Hepatocyte (in vitro differentiated cells): ENCODE measurements around the gene KRTAP4-4. TPM values are rescaled to one million over a fixed set of nuclear protein-coding genes. Genes with fewer than 3 reads are reported as not detected.

Experiments
- DNase-seq: peaks from one replicate; pipeline ENCODE4 v3.0.0-alpha.2; 2016; ENCODE audit warnings: low spot score
- H2AFZ ChIP-seq: fragments of 200-600 bp; sonication (generic); 2 replicates; pipeline ENCODE4 v1.6.0; 2016; ENCODE audit warnings: antibody characterized with exemption, mild to moderate bottlenecking
- H3K27ac ChIP-seq: fragments of 200-600 bp; sonication (generic); 2 replicates; pipeline ENCODE4 v1.5.1; 2016; ENCODE audit warnings: mild to moderate bottlenecking
- H3K27me3 ChIP-seq: fragments of 200-600 bp; sonication (generic); 2 replicates; pipeline ENCODE4 v1.6.1; 2016
- H3K36me3 ChIP-seq: fragments of 200-600 bp; sonication (generic); replicated peaks from 2 replicates; pipeline ENCODE4 v1.5.1; 2016; ENCODE audit warnings: low read depth; ENCODE audit not compliant: insufficient read depth
- H3K4me1 ChIP-seq: fragments of 200-600 bp; sonication (generic); 2 replicates; pipeline ENCODE4 v1.5.1; 2016; ENCODE audit warnings: mild to moderate bottlenecking, moderate library complexity; ENCODE audit not compliant: insufficient read depth
- H3K4me2 ChIP-seq: fragments of 200-600 bp; sonication (generic); 2 replicates; pipeline ENCODE4 v1.6.0; 2016
- H3K4me3 ChIP-seq: fragments of 200-600 bp; sonication (generic); 2 replicates; pipeline ENCODE4 v1.5.1; 2016; ENCODE audit warnings: mild to moderate bottlenecking
- H3K79me2 ChIP-seq: fragments of 200-600 bp; sonication (generic); 2 replicates; pipeline ENCODE4 v1.6.0; 2017; ENCODE audit warnings: mild to moderate bottlenecking
- H3K9me2 ChIP-seq: fragments of 200-600 bp; sonication (generic); replicated peaks from 2 replicates; pipeline ENCODE4 v1.6.0; 2017; ENCODE audit warnings: mild to moderate bottlenecking; ENCODE audit not compliant: insufficient read depth
- H3K9me3 ChIP-seq: fragments of 200-600 bp; sonication (generic); 2 replicates; pipeline ENCODE4 v1.5.1; 2016; ENCODE audit warnings: low read depth, mild to moderate bottlenecking
- H4K20me1 ChIP-seq: fragments of 200-600 bp; sonication (generic); 2 replicates; pipeline ENCODE4 v1.6.0; 2016; ENCODE audit warnings: mild to moderate bottlenecking; ENCODE audit not compliant: insufficient read depth, poor library complexity, severe bottlenecking
- EZH2 ChIP-seq: fragments of 200-600 bp; sonication (generic); IDR thresholded peaks from 2 replicates; pipeline ENCODE4 v1.6.1; 2016; ENCODE audit warnings: antibody characterized with exemption, mild to moderate bottlenecking, borderline replicate concordance
- EZH2phosphoT487 ChIP-seq: fragments of 200-600 bp; sonication (generic); IDR thresholded peaks from one replicate; pipeline ENCODE4 v1.6.1; 2018; ENCODE audit warnings: antibody characterized with exemption, mild to moderate bottlenecking, low read depth, moderate library complexity; ENCODE audit not compliant: unreplicated experiment, severe bottlenecking
- WGBS: methylation state at CpG from one replicate; pipeline ENCODE4 v1.1.6; 2016; ENCODE audit warnings: low lambda C conversion rate; ENCODE audit errors: missing lambda C conversion rate; 5-methylcytosine and 5-hydroxymethylcytosine counted together
- polyA plus RNA-seq: library from polyadenylated mRNA; unstranded; fragments of >200 nt; fragmentation: Nextera tagmentation; extraction: Ambion mirVana; gene quantifications from 2 replicates; pipeline ENCODE4 v1.2.1, GENCODE V29; 2016
- small RNA-seq: library from RNA; depleted of rRNA; stranded (forward); fragments of <200 nt; gene quantifications from one replicate; pipeline ENCODE3, GENCODE V24; 2014
- total RNA-seq: library from RNA; depleted of rRNA; stranded (reverse); fragments of >200 nt; gene quantifications from 2 replicates; pipeline ENCODE4 v1.2.3, GENCODE V29; 2014
- TF ChIP-seq, protein P1 (sequence below): fragments of 200-600 bp; sonication (generic); IDR thresholded peaks from 2 replicates; pipeline ENCODE4 v1.5.1; 2016; ENCODE audit warnings: antibody characterized with exemption, mild to moderate bottlenecking; ENCODE audit not compliant: poor library complexity

KRTAP4-4 gene
- total and polyA plus RNA-seq, 2 experiments from 2014 or later, result not detected

DNA sequence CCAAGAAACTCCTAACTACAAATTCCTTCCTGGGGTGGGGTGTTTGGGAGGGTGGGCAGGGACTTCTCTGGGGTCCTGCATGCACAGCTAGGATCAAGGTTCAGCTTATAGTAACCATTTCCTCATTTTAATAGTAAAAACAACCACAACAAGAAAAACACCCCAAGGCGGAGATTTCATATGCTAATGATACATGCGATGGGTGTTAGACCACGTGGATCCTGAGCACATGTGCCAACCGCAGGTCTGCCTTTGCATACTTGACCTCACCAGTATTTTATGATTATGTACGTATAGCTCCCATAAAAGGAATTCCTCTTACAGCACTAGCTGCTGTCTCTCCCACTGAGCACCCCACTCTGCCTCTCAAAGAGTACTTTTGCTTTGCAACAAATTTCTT lies 44.3 kb downstream of the KRTAP4-4 start:
- TF ChIP-seq, protein P1, sequence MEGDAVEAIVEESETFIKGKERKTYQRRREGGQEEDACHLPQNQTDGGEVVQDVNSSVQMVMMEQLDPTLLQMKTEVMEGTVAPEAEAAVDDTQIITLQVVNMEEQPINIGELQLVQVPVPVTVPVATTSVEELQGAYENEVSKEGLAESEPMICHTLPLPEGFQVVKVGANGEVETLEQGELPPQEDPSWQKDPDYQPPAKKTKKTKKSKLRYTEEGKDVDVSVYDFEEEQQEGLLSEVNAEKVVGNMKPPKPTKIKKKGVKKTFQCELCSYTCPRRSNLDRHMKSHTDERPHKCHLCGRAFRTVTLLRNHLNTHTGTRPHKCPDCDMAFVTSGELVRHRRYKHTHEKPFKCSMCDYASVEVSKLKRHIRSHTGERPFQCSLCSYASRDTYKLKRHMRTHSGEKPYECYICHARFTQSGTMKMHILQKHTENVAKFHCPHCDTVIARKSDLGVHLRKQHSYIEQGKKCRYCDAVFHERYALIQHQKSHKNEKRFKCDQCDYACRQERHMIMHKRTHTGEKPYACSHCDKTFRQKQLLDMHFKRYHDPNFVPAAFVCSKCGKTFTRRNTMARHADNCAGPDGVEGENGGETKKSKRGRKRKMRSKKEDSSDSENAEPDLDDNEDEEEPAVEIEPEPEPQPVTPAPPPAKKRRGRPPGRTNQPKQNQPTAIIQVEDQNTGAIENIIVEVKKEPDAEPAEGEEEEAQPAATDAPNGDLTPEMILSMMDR, result no peak
- no peak for TF ChIP-seq EZH2
- no peak for TF ChIP-seq EZH2phosphoT487
- H3K4me2 ChIP-seq, result no peak overlapping the region
- WGBS, result 72% methylated on average over 5 of the region's 5 CpGs
- H3K36me3 ChIP-seq, result no peaks in the 10 kb centered on the region
- H3K27me3 ChIP-seq, result no peaks in the 10 kb centered on the region
- H3K9me3 ChIP-seq, result no peaks in the 10 kb centered on the region
- no peak overlapping the region for H3K27ac ChIP-seq
- no peak overlapping the region for H3K4me3 ChIP-seq
- no peaks in the 10 kb centered on the region for H3K4me1 ChIP-seq
- DNase-seq, result no peak
- no peaks in the 10 kb centered on the region for H3K9me2 ChIP-seq
- no peak overlapping the region for H2AFZ ChIP-seq
- H3K79me2 ChIP-seq, result no peaks in the 10 kb centered on the region
- H4K20me1 ChIP-seq, result no peaks in the 10 kb centered on the region

GRCh38 chr17:41111151-41111885 lies 49.2 kb downstream of the KRTAP4-4 start:
- H3K27ac ChIP-seq, result no peak overlapping the region
- H3K9me3 ChIP-seq, result no peaks in the 10 kb centered on the region
- no peak for DNase-seq
- H3K79me2 ChIP-seq, result no peaks in the 10 kb centered on the region
- H3K36me3 ChIP-seq, result no peaks in the 10 kb centered on the region
- no peak overlapping the region for H2AFZ ChIP-seq
- no peaks in the 10 kb centered on the region for H3K9me2 ChIP-seq
- no peak overlapping the region for H3K4me3 ChIP-seq
- no peaks in the 10 kb centered on the region for H3K27me3 ChIP-seq
- no peaks in the 10 kb centered on the region for H4K20me1 ChIP-seq
- TF ChIP-seq, protein P1, result no peak
- TF ChIP-seq EZH2 (no peak), EZH2phosphoT487 (no peak)
- 83% methylated on average over 2 of the region's 2 CpGs for WGBS
- H3K4me2 ChIP-seq, result no peak overlapping the region
- H3K4me1 ChIP-seq, result no peaks in the 10 kb centered on the region

Small RNA genes within 50 kb of the gene (small RNA-seq; reads per million reads assigned to genes)
- gene KRTAP4-17P, result not detected

Other genes starting within 250 kb of the KRTAP4-4 start
Only the 30 nearest of the 40 such genes appear.
- not detected in 2 replicates for gene KRTAP3-1, start 151.6 kb downstream of the KRTAP4-4 start, total RNA-seq
- 2.7 and 3.4 TPM in 2 replicates for gene KRTAP3-1, start 151.6 kb downstream of the KRTAP4-4 start, polyA plus RNA-seq
- gene KRTAP1-5, start 133.5 kb downstream of the KRTAP4-4 start, total RNA-seq, result not detected in 2 replicates
- gene KRTAP1-5, start 133.5 kb downstream of the KRTAP4-4 start, polyA plus RNA-seq, result 0.44 TPM in 1 of 2 replicates, not detected in the other
- not detected in 2 replicates for gene KRTAP1-4, start 130.6 kb downstream of the KRTAP4-4 start, total RNA-seq
- gene KRTAP1-4, start 130.6 kb downstream of the KRTAP4-4 start, polyA plus RNA-seq, result not detected in 2 replicates
- not detected in 2 replicates for gene KRTAP1-3, start 125.9 kb downstream of the KRTAP4-4 start, total RNA-seq
- gene KRTAP1-3, start 125.9 kb downstream of the KRTAP4-4 start, polyA plus RNA-seq, result not detected in 2 replicates
- gene KRTAP1-1, start 119.3 kb downstream of the KRTAP4-4 start, total RNA-seq, result not detected in 2 replicates
- gene KRTAP1-1, start 119.3 kb downstream of the KRTAP4-4 start, polyA plus RNA-seq, result not detected in 2 replicates
- not detected in 2 replicates for gene KRTAP2-1, start 113.4 kb downstream of the KRTAP4-4 start, total RNA-seq
- gene KRTAP2-1, start 113.4 kb downstream of the KRTAP4-4 start, polyA plus RNA-seq, result not detected in 2 replicates
- not detected in 2 replicates for gene KRTAP2-2, start 105.5 kb downstream of the KRTAP4-4 start, total RNA-seq
- not detected in 2 replicates for gene KRTAP2-2, start 105.5 kb downstream of the KRTAP4-4 start, polyA plus RNA-seq
- not detected in 2 replicates for gene KRTAP2-3, start 100.6 kb downstream of the KRTAP4-4 start, total RNA-seq
- gene KRTAP2-3, start 100.6 kb downstream of the KRTAP4-4 start, polyA plus RNA-seq, result not detected in 2 replicates
- gene KRTAP2-4, start 94.9 kb downstream of the KRTAP4-4 start, total RNA-seq, result not detected in 2 replicates
- not detected in 2 replicates for gene KRTAP2-4, start 94.9 kb downstream of the KRTAP4-4 start, polyA plus RNA-seq
- not detected in 2 replicates for gene KRTAP4-7, start 76.6 kb downstream of the KRTAP4-4 start, total RNA-seq
- gene KRTAP4-7, start 76.6 kb downstream of the KRTAP4-4 start, polyA plus RNA-seq, result not detected in 2 replicates
- gene KRTAP4-8, start 62.6 kb downstream of the KRTAP4-4 start, total RNA-seq, result not detected in 2 replicates
- gene KRTAP4-8, start 62.6 kb downstream of the KRTAP4-4 start, polyA plus RNA-seq, result not detected in 2 replicates
- gene KRTAP4-16, start 58.5 kb downstream of the KRTAP4-4 start, total RNA-seq, result not detected in 2 replicates
- gene KRTAP4-16, start 58.5 kb downstream of the KRTAP4-4 start, polyA plus RNA-seq, result not detected in 2 replicates
- not detected in 2 replicates for gene KRTAP4-9, start 55.4 kb downstream of the KRTAP4-4 start, total RNA-seq
- gene KRTAP4-9, start 55.4 kb downstream of the KRTAP4-4 start, polyA plus RNA-seq, result not detected in 2 replicates
- gene KRTAP4-11, start 42.4 kb downstream of the KRTAP4-4 start, total RNA-seq, result not detected in 2 replicates
- not detected in 2 replicates for gene KRTAP4-11, start 42.4 kb downstream of the KRTAP4-4 start, polyA plus RNA-seq
- not detected in 2 replicates for gene KRTAP4-12, start 36.6 kb downstream of the KRTAP4-4 start, total RNA-seq
- gene KRTAP4-12, start 36.6 kb downstream of the KRTAP4-4 start, polyA plus RNA-seq, result not detected in 2 replicates
- gene KRTAP4-6, start 20.2 kb downstream of the KRTAP4-4 start, total RNA-seq, result not detected in 2 replicates
- gene KRTAP4-6, start 20.2 kb downstream of the KRTAP4-4 start, polyA plus RNA-seq, result not detected in 2 replicates
- not detected in 2 replicates for gene KRTAP4-5, start 10.9 kb downstream of the KRTAP4-4 start, total RNA-seq
- not detected in 2 replicates for gene KRTAP4-5, start 10.9 kb downstream of the KRTAP4-4 start, polyA plus RNA-seq
- gene KRTAP4-3, start 7.5 kb upstream of the KRTAP4-4 start, total RNA-seq, result not detected in 2 replicates
- gene KRTAP4-3, start 7.5 kb upstream of the KRTAP4-4 start, polyA plus RNA-seq, result not detected in 2 replicates
- gene KRTAP4-2, start 17.5 kb upstream of the KRTAP4-4 start, total RNA-seq, result not detected in 2 replicates
- gene KRTAP4-2, start 17.5 kb upstream of the KRTAP4-4 start, polyA plus RNA-seq, result not detected in 2 replicates
- not detected in 2 replicates for gene KRTAP4-1, start 24.2 kb upstream of the KRTAP4-4 start, total RNA-seq
- gene KRTAP4-1, start 24.2 kb upstream of the KRTAP4-4 start, polyA plus RNA-seq, result not detected in 2 replicates
- gene KRTAP9-1, start 29.1 kb upstream of the KRTAP4-4 start, total RNA-seq, result not detected in 2 replicates
- not detected in 2 replicates for gene KRTAP9-1, start 29.1 kb upstream of the KRTAP4-4 start, polyA plus RNA-seq
- not detected in 2 replicates for gene KRTAP9-2, start 65.9 kb upstream of the KRTAP4-4 start, total RNA-seq
- gene KRTAP9-2, start 65.9 kb upstream of the KRTAP4-4 start, polyA plus RNA-seq, result not detected in 2 replicates
- gene KRTAP9-3, start 71.7 kb upstream of the KRTAP4-4 start, total RNA-seq, result not detected in 2 replicates
- gene KRTAP9-3, start 71.7 kb upstream of the KRTAP4-4 start, polyA plus RNA-seq, result not detected in 2 replicates
- gene KRTAP9-8, start 77.3 kb upstream of the KRTAP4-4 start, total RNA-seq, result not detected in 2 replicates
- gene KRTAP9-8, start 77.3 kb upstream of the KRTAP4-4 start, polyA plus RNA-seq, result not detected in 2 replicates
- gene KRTAP9-4, start 88.9 kb upstream of the KRTAP4-4 start, total RNA-seq, result not detected in 2 replicates
- gene KRTAP9-4, start 88.9 kb upstream of the KRTAP4-4 start, polyA plus RNA-seq, result not detected in 2 replicates
- gene KRTAP9-9, start 94.6 kb upstream of the KRTAP4-4 start, total RNA-seq, result not detected in 2 replicates
- not detected in 2 replicates for gene KRTAP9-9, start 94.6 kb upstream of the KRTAP4-4 start, polyA plus RNA-seq
- not detected in 2 replicates for gene KRTAP9-6, start 104.6 kb upstream of the KRTAP4-4 start, total RNA-seq
- not detected in 2 replicates for gene KRTAP9-6, start 104.6 kb upstream of the KRTAP4-4 start, polyA plus RNA-seq
- gene KRTAP9-7, start 115.0 kb upstream of the KRTAP4-4 start, total RNA-seq, result not detected in 2 replicates
- gene KRTAP9-7, start 115.0 kb upstream of the KRTAP4-4 start, polyA plus RNA-seq, result not detected in 2 replicates
- not detected in 2 replicates for gene KRTAP29-1, start 142.1 kb upstream of the KRTAP4-4 start, total RNA-seq
- gene KRTAP29-1, start 142.1 kb upstream of the KRTAP4-4 start, polyA plus RNA-seq, result not detected in 2 replicates
- not detected in 2 replicates for gene KRTAP16-1, start 148.6 kb upstream of the KRTAP4-4 start, total RNA-seq
- gene KRTAP16-1, start 148.6 kb upstream of the KRTAP4-4 start, polyA plus RNA-seq, result not detected in 2 replicates